Bone marrow (tissue), 2 donors: ENCODE measurements around the gene STXBP6.

Experiments used
- DNase-seq, 2 donors: peaks; one replicate each; lab custom pipeline; 2025; lab: John Stamatoyannopoulos, UW

STXBP6 gene

GRCh38 chr14:25015761-25016160 is 34.2 kb downstream of the STXBP6 start:
- DNase-seq: no peak

GRCh38 chr14:25014440-25014839 is 35.5 kb downstream of the STXBP6 start:
- no peak for DNase-seq

GRCh38 chr14:25011095-25011494 is 38.9 kb downstream of the STXBP6 start:
- no peak for DNase-seq

- no peak for DNase-seq
These were observed 39.5 kb downstream of the STXBP6 start for GRCh38 chr14:25010471-25010870.

GRCh38 chr14:25009891-25010290 is 40.1 kb downstream of the STXBP6 start:
- no peak for DNase-seq

GRCh38 chr14:25007832-25008231 is 42.1 kb downstream of the STXBP6 start:
- no peak for DNase-seq

GRCh38 chr14:25006961-25007795 is 42.8 kb downstream of the STXBP6 start:
- no peak for DNase-seq

- no peak for DNase-seq
These were observed 43.9 kb downstream of the STXBP6 start for GRCh38 chr14:25006031-25006430.

- DNase-seq: no peak
These were observed 45.5 kb downstream of the STXBP6 start for GRCh38 chr14:25004389-25004809.

GRCh38 chr14:25003537-25003936 is 46.4 kb downstream of the STXBP6 start:
- DNase-seq: no peak

- no peak for DNase-seq
These were observed 48.3 kb downstream of the STXBP6 start for GRCh38 chr14:25001601-25002000.

GRCh38 chr14:25001156-25001555 is 48.8 kb downstream of the STXBP6 start:
- no peak for DNase-seq

GRCh38 chr14:24999157-24999556 is 50.8 kb downstream of the STXBP6 start:
- no peak for DNase-seq

- no peak for DNase-seq
These were observed 52.8 kb downstream of the STXBP6 start for GRCh38 chr14:24996930-24997725.

- no peak for DNase-seq
These were observed 54.9 kb downstream of the STXBP6 start for GRCh38 chr14:24995016-24995415.

GRCh38 chr14:24993631-24994030 is 56.3 kb downstream of the STXBP6 start:
- DNase-seq: no peak

GRCh38 chr14:24992624-24993360 is 57.2 kb downstream of the STXBP6 start:
- no peak for DNase-seq

- no peak for DNase-seq
These were observed 58.1 kb downstream of the STXBP6 start for GRCh38 chr14:24991821-24992220.

GRCh38 chr14:24991288-24991687 is 58.7 kb downstream of the STXBP6 start:
- no peak for DNase-seq

GRCh38 chr14:24990773-24991172 is 59.2 kb downstream of the STXBP6 start:
- no peak for DNase-seq

- no peak for DNase-seq
These were observed 59.9 kb downstream of the STXBP6 start for GRCh38 chr14:24990050-24990449.

- no peak for DNase-seq
These were observed 61.2 kb downstream of the STXBP6 start for GRCh38 chr14:24988760-24989159.
